ENCODE results near the gene STING1. TPM values are rescaled to one million over a fixed set of nuclear protein-coding genes. Genes with fewer than 3 reads are reported as not detected.

The STING1 gene
- polyA plus RNA-seq, 1 experiment: 194 TPM

DNA sequence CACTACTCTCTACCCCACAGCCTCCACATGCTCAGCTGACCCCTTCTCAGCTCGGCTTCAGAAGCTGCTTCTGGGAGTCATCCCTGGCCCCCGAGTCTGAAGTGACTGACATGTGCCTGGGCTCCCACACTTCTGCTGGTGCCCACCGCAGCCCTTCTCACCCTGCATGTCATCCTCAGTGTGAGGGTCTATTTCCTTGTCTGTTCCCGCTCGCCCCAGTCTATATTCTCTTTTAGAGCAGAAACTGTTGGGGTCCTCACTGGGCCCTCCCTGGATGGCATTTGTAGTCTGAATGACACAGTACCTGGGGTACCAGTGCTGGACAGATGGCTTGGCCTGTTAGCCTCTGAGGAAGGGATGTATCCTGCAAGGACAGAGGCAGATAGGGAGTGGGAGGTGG is 25.3 kb downstream of the STING1 start:
- CTCF ChIA-PET: interaction anchor here (1.7 to 3.2 kb wide), 2 partner anchors 14 to 22 kb away, joined by 3 to 9 read pairs; no protein-coding TSS in a partner anchor
- TF ChIP-seq, protein P1, sequence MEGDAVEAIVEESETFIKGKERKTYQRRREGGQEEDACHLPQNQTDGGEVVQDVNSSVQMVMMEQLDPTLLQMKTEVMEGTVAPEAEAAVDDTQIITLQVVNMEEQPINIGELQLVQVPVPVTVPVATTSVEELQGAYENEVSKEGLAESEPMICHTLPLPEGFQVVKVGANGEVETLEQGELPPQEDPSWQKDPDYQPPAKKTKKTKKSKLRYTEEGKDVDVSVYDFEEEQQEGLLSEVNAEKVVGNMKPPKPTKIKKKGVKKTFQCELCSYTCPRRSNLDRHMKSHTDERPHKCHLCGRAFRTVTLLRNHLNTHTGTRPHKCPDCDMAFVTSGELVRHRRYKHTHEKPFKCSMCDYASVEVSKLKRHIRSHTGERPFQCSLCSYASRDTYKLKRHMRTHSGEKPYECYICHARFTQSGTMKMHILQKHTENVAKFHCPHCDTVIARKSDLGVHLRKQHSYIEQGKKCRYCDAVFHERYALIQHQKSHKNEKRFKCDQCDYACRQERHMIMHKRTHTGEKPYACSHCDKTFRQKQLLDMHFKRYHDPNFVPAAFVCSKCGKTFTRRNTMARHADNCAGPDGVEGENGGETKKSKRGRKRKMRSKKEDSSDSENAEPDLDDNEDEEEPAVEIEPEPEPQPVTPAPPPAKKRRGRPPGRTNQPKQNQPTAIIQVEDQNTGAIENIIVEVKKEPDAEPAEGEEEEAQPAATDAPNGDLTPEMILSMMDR (IDR thresholded peaks at IDR 0.05; ENCODE audit: insufficient read depth, low read depth, low read length): no peak
- no peak for DNase-seq (ENCODE audit: low read depth)
- POLR2A ChIA-PET: interaction anchor here (0.5 kb wide), 1 partner anchor 20 kb away, joined by 3 read pairs; no protein-coding TSS in a partner anchor
- H3K36me3 ChIP-seq (ENCODE audit: control insufficient read depth, insufficient read depth, low read length): no peaks in the 10 kb centered on the region
- H3K4me3 ChIP-seq (ENCODE audit: low read depth, low read length): no peak overlapping the region
- H3K27me3 ChIP-seq (ENCODE audit: control insufficient read depth, insufficient read depth, low read length): no peaks in the 10 kb centered on the region

DNA sequence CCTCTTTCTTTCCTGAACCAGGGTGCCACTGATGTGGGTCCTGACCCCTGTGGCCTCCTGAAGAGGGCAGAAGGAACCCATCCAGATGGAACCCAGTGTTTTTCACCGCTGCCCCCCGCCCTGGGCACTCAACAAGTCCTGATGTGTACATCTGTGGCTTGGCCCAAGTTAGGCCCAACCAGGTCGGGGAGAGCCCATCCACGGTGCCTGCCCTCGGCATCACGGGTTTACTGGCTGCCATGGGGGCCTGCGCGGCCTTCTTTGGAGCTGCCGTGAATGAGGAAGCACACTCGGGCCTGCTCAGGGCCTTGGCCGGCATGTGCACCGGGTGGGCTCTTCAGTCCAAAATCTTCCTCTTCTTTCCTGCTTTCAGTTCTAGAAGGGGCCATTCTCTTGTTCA is 25.8 kb downstream of the STING1 start:
- TF ChIP-seq, protein P1 (IDR thresholded peaks at IDR 0.05; ENCODE audit: insufficient read depth, low read depth, low read length): no peak
- POLR2A ChIA-PET: no interaction called here
- CTCF ChIA-PET: interaction anchor here (1.7 to 3.2 kb wide), 2 partner anchors 13 to 22 kb away, joined by 3 to 9 read pairs; no protein-coding TSS in a partner anchor
- no peaks in the 10 kb centered on the region for H3K36me3 ChIP-seq (ENCODE audit: control insufficient read depth, insufficient read depth, low read length)
- DNase-seq (ENCODE audit: low read depth): no peak
- H3K27me3 ChIP-seq (ENCODE audit: control insufficient read depth, insufficient read depth, low read length): no peaks in the 10 kb centered on the region
- H3K4me3 ChIP-seq (ENCODE audit: low read depth, low read length): no peak overlapping the region

DNA sequence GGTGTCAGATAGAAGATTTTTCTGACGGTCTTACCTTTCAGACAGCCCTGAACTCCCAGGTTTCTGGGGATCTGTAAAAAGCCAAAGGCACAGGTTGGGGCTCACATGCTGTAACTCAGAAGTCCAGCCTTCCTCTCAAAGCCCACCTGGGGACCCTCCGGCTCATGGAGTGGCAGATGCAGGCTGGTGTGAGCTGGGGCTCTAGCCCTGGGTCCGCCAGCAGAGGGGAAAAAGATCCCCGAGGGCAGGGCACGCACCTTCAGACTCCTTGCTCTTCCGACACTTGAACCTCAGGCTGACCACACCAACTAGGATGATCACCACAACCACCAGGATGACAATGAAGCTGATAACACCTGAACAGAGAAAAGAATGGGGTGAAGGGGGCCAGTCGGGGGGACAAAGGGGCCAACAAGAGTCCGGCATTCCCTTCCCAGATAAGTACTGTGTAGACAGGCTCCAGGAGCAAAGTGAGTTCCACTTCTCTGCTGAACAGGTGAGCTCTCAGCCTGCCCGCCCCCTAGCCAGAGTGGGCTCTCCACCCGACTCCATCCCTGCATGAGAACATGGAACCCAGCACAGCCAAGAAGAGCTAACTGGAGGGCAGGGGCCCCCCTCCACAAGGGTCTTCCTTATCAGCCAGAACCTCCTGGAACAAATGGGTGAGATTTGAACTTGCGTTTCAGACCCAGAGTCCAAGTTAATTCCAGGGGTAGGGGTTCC is 27.8 kb downstream of the STING1 start:
- Histone ChIP-seq H3K4me3 (ENCODE audit: low read depth, low read length) (no peak overlapping the region), H3K27me3 (ENCODE audit: control insufficient read depth, insufficient read depth, low read length) (no peaks in the 10 kb centered on the region), H3K36me3 (ENCODE audit: control insufficient read depth, insufficient read depth, low read length) (no peaks in the 10 kb centered on the region)
- DNase-seq (ENCODE audit: low read depth): no peak
- CTCF ChIA-PET: interaction anchor here (3.2 kb wide), 1 partner anchor 11 kb away, joined by 9 read pairs; no protein-coding TSS in a partner anchor
- POLR2A ChIA-PET: no interaction called here
- TF ChIP-seq, protein P1 (IDR thresholded peaks at IDR 0.05; ENCODE audit: insufficient read depth, low read depth, low read length): no peak

DNA sequence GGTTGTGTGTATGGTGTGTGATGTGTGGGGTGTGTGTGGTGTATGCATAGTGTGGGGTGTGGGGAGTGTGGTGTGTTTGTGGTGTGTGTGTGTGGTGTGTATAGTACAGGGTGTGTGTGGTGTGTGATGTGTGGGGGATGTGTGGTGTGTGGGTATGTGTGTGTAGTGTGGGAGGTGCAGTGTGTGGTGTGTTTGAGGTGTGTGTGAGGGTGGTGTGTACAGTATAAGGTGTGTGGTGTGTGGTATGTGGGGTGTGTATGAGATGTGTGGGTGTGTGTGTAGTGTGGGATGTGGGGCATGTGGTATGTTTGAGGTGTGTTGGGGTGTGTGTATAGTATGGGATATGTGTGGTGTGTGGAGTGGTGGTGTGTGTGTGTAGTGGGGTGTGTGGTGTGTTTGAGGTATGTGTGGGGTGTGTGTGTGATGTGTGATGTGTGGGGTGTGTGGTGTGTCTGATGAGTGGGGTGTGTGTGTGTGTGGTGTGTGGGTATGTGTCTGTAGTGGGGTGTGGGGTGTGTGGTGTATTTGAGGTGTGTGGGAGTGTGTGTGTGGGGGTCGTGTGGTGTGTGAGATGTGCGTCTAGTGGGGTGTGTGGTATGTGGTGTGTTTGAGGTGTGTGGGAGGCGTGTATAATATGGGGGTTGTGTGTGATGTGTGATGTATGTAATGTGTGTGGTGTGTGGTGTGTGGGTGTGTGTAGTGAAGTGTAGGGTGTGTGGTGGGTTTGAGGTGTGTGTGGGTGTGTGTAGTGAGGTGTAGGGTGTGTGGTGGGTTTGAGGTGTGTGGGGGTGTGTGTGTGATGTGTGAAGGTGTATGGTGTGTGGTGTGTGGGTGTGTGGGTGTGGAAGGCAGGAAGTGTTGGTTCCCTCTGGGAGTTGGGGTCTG is 28.6 kb downstream of the STING1 start:
- TF ChIP-seq, protein P1 (IDR thresholded peaks at IDR 0.05; ENCODE audit: insufficient read depth, low read depth, low read length): no peak
- no peak overlapping the region for H3K4me3 ChIP-seq (ENCODE audit: low read depth, low read length)
- no peaks in the 10 kb centered on the region for H3K36me3 ChIP-seq (ENCODE audit: control insufficient read depth, insufficient read depth, low read length)
- no peaks in the 10 kb centered on the region for H3K27me3 ChIP-seq (ENCODE audit: control insufficient read depth, insufficient read depth, low read length)
- ChIA-PET CTCF (interaction anchor here (3.2 kb wide), 1 partner anchor 10 kb away, joined by 9 read pairs; no protein-coding TSS in a partner anchor), POLR2A (no interaction called here)
- no peak for DNase-seq (ENCODE audit: low read depth)
